CD4-positive, alpha-beta T cell treated with Interleukin-12 subunit alpha and Interleukin-12 subunit beta, for 1 hour (primary cell): ENCODE measurements around the gene RAB6B.

ENCODE experiments used
- DNase-seq: peaks from one replicate; pipeline ENCODE4 v3.0.0-alpha.2; 2020

Gene RAB6B

DNA sequence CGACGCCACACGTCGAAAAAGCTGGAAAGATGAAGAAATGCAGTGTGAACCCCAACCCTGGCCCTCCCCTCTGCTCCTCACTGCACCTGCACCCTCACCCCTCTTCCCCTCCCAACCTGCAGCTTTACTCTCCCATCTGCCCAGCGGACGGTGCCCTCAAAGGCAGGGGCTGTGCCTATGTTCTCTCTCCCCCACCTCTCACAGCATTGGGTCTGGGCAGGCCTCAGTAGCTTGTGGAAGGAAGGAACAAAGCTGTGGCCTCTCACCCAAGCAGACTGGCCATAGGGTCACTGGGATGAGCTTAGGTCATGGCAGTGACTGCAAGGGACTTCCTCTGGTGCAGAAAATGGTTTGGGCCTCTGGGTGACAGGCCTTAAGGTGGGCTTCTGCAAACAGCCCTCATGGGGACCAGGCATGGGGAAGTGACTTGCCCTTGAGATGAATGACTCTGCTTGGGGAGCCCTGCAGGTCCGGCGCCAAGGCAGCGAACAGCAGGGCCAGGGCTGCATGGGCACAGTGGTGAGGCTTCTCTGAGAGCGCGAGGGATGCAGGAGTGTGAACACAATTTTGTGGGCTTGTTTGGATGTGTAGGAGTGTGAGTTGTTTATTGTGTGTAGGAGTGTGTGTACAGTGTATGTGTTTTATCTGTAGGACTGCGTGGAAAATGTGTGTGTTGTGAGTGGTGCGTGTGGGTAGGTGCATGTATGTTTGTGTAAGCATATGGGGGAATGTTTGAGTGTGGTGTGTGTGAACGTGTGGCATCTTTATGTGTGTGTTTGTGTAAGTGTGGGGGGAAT is 60.9 kb downstream of the RAB6B start:
- no peak for DNase-seq

DNA sequence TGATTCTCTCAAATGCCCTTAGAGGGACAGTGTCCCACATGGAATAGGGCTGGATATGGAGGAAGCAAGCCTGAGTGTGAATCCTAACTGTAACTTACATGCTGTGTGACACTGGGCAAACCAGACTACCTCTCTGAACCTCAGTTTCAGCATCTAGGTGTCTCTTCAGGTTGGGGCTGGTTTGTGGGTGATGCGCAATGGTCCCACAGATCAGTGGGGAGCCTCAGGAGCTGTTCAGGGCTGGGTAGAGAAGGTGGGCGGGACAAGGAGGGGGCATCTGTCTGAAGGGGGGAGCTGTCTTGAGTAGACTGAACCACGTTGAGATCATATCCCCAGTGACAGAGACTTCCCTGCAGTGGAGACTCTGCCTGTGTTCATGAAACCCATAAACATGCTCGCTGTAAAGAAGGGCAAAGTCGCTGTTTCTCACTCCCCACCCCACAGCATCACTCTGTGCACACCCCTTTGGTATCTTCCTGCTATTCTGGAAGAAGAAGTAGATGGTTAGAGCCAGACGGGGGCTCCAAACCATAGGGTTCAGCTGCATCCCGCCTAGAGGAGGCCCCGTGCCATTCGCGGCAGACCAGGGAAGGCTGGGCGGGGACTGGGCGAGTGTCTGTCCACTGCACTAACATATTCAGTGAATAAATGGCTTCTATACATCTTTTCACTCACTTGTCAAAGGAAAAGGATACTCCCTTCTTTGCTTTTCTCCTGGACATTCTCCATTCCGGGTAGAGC is 61.6 kb downstream of the RAB6B start:
- DNase-seq = no peak

DNA sequence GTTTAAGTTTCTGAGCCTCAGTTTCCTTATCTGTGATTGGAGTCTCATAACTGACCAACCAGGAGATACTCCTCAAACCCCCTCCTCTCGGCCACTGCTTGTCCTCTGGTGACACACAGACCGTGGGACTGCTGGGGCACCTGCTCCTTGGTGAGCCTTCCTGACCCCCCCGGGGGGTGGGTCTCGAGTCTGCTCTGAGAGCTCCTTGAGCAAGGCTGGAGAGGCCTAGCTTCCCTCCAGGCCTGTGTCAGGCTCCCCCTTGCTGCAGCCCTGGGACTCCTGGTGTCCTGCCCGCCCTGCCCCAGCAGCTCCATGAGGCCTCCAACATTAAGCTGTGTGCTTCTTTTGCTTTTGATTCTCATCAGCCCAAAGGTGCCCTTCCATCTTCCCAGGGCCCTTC is 62.4 kb downstream of the RAB6B start:
- DNase-seq = no peak

DNA sequence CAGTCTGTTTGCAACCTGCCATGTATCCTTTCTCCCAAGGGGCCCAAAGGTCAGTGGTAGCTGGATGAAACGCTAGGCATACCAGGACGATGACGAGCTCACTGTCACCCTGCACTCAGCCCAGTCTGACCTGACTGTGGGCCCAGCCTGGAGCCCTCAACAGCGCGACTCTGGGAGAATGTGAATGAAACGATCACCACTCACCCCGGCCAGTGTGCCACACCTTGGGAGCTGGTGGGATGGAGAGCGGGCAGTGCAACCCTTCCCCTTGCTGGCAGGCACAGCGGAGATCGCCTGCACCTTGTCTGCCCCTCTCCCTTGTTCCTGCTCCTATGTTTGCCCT is 62.9 kb downstream of the RAB6B start:
- DNase-seq = no peak

DNA sequence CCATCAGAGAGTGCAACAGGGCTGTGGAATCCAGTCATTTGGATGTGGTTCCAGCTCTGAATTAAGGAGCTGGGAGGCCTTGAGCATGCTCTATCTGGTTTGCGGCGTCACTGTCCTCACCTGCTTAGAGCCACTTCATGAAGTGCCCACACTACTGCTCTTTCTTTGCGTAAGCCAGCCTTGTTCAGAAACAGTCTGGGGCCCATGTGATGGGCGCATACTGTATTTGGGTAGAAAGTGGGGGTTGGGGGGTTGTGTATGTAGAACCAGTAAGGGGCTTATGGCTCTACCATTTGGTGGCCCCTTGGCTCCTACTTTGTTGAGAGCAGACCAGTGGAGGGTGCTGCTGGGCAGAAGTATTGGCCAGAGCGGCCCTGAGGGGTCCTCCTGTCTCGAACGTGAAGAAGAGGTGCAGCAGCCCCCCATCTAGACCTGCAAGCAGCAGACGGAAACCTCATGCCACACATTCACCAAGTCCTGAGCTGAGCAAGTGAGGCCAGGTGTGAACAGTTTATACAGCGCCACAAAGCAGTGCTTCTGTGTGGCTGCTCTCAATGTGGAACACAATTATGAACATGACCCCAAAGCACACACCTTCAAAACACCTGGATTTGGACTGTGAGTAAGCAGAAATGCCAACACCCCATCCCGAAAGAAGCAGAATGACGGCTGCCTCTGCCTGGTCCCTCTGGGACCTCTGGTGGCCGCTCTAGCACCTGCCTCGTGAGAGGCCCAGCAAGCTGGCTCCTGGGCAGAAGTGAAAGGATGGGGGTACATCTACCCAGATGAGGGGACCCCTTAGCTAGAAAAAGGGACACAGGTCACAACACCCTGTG is 63.5 kb downstream of the RAB6B start:
- DNase-seq = no peak

DNA sequence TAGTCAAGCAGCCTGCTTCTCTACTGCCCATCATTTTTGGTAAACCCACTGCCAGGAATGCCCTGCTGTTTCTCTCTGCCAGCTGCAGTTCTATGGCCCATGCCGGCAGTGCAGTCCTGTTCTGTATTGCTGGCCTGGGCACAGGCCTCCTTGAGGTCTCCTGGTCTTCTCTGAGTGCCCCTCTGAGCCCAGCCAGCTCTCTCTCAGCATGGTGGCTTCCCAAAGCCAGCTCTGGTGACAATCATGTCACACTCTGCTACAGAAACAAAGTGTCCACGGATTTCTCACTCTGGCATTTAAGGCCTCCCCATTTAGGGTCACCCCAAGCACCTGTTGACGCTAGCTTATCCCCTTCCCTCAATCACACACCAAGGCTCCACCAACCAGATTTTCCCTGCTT is 65.6 kb downstream of the RAB6B start:
- no peak for DNase-seq

DNA sequence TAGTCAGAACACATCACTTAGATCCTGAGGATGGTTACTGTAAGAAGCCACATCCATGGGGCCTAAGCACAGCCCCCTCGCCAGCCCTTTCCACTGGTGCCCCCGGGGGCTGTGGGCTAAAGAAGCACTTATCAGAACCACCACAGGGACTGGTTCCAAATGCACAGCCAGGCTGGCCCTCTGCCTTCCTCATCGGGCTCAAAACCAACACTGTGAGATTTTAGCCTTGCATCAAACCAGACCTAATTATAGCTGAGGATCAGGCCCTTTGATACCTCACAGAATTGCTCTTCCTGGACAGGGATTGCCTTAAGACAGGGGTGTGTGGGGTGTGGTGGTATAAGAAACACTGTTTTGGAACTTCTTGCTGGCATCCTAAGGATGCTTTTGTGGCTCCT is 66.4 kb downstream of the RAB6B start:
- no peak for DNase-seq

DNA sequence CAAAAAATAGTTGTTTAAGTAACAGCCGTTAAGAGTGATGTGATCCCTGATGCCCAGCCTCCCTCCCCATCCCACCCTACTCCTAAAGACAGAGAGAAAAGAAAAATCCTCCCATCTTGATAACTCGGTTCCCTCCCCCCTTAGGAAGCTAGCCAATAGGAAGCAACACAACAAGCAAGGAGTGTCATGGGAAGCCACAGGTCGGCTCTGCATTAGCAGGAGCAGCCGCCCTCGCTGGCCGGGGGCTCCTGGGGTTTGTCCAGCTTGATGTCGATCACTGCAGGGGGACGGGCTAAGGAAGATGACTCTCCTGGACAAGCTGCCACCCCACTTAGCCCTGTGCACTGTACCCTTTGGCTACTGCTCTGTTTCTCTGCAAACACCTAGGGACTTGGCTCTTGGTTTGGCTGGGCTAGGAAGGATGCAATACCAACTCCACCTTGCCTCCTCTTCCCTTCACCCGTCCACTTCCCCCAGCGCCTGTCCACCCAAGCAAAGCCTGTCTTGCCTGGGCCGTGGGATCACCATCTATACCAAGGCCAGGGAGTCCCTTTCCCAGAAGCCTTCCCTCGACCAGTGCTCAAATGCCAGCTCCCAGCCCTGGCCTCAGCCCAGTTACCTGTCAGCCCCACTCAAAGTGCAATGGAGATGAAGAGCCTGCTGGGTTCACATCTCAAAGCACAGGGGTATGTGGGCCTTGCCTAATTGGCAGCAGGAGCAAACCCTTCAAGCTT is 66.9 kb downstream of the RAB6B start:
- DNase-seq = no peak

DNA sequence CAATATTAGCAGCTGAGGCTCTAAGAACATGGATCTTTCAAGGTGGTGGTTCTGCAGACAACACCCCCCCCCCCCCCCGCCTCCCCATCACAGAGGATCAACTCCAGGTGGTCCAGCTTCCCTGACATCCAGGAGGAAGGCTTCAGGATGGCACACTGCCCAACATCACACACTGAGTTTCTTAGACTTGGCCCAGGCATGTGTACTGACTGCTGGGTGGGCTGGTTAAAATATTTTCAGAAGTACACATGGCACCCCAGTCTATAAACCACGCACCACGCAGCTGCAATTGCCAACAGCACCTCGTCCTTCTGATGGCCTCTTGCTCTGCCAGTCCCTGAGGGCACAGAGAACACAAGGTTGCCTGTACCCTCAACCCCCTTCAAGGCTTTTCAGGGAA is 68.0 kb downstream of the RAB6B start:
- no peak for DNase-seq

DNA sequence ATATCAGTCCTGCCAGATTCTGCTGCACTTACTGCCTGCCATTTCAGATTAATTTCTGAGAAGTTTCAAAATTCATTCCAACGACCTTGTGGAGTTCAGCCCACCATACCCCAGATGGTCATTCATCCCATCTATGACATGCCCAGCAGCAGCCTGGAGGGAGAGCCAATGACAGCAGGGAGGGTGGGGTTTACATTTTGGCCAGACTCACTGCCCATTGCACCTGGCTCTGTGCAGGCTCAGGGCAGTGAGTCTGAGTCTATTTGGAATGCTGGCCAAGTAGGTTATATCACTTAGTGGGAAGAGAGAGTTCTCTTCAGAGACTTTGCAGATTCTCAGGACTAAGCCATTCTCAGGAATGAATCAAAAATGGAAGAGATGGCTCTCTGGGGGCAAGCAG is 68.5 kb downstream of the RAB6B start:
- no peak for DNase-seq

DNA sequence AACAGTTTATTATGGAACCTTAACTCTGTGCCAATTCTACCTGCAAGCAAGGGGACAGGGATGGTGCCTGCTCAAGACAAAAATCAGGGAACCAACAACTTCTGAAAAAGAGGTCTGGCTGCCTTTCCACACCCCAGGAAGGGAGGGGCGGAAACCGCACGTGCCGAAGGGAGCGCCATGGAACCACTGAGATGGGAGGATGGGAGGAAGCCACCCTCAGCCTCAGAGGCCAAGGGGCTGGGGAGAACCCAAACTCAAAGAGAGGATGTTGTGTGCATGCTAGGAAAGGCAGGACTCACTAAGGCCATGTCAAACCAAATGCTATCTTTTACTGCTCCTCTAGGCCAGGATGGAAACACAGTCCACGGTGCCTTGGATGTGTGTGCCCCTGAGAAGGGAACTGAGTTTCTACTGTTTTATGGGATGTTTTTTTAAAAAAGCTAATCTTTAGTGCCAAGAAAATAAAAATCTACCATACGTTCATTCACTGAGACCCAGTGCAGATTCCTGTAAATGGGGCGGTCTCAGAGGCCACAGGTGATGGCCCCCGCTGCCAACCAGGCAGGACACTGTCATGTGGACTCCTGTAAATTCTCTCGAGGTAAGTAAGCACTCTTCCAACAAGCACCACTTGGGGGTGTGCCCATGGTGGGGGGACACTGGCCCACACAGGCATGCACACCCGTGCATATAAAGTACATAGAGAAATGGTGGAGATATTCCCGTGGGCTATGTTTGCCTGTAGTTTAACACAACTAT is 69.5 kb downstream of the RAB6B start:
- no peak for DNase-seq

DNA sequence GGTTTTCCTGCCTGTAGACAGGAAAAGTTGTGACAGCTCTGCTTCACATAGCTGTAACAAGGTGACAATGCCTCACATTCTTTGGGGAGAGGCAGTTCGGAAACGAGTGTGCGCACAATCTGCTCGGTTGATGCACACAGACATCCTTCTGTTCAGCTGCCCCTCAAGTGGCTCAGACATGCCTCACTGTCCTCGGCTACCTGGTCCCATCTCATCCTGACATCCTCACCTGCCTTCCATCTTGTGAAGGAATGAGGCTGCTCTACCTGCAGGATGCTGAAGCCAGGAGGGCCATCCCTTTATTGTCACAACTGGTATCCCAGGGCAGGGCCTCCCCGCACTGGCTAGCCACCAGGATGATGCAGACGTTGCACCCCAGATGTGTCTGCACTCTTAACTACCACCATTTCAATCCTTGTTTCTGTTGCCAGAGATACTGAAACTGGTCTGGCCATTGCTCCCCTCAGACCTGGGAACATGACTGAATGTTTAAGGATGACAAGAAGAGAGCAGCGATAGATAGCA is 70.7 kb downstream of the RAB6B start:
- no peak for DNase-seq

DNA sequence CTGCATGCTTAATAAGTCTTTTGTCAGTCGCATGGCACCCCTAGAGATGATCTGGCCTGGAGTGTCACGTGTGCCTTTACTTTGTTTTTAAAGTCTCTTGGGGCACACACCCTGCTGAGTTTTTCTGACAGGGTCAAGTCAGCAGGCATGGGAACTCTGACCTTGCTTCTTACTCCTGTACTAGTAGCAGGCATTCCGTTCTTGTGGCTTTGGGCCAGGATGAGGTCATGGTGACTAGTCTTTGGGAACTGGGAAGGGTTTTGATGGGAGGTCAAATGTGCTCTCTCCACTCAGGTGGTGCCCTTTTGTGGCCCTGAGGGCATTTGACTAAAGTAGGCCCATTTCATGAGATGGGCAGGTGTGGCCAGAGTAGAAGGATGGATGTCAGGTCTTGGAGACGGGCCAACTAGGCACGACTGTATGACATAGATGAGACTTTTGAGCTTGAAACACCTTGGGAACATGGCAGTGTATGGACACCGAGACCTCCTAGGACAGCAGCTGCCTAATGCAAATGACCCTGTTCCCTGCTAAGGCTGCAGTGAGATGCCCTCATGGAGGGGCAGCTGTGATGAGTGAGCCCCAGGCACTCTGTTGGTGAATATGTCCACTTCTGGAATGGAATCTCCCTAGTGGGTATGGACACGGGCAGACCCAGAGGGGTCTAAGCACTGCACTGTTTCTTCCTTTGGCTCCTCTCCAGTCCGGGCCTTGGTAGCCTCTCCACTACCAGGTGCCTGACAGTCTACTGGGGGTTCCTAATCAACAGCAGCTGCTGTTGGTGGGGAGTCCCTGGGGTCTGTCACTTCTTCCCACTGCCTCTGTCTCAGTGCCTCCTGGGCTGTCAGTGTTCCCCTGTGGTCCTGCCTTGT is 73.7 kb downstream of the RAB6B start:
- DNase-seq = no peak

DNA sequence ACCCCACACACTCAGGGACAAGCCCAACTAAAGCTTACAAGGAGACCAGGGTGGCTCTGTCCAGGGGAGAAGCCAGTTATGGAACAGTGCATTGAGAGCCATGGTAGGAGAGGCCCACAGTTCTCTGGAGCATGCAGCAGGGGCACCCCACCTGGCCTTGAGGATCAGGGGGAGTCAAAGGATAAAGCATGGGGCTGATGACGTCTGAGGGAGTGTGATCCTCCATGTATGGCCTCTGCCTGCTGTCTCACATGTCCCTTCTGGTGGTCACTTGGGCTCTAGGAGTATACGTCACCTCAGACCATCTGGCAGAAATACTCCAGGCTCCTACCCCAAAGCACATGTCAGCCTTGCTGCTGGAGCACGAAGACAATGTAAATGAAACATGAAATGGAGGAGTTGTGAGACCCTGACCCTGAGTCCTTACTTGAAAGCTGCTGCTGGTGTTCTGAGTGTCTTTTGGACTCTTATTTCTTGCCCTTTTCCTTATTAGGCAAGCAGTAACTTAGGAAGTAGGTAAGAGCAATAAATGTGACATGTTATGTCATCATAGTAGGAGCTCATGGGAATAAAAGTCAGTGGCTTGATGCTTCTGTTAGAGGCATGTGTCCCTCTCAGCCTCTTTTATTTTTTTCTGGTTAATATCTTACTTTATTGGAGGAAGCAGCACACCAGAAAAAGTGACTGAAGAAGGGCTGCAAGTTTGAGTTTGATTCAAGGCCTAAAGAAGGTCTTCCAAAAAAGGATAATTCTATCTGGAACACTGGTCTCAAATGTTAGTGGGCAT is 74.6 kb downstream of the RAB6B start:
- DNase-seq = no peak

DNA sequence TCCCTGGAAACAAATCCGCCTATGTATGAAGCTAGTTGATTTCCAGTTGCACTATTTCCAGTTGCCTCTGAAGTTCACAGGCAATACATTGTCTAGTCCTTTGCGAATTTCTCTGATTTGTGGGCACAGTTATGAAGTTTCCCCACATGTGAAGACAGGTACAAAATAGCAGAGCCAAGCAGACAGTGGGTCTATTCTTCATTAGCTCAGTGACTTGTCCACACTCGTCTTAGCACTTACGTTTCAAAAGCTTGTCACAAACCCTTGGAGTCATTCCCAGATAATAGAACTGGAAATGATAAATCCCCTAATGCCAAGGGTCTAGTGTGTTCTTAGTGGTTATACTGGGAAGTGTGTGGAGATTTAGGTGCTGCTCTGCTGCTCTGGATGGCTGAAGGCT is 75.6 kb downstream of the RAB6B start:
- DNase-seq = no peak

DNA sequence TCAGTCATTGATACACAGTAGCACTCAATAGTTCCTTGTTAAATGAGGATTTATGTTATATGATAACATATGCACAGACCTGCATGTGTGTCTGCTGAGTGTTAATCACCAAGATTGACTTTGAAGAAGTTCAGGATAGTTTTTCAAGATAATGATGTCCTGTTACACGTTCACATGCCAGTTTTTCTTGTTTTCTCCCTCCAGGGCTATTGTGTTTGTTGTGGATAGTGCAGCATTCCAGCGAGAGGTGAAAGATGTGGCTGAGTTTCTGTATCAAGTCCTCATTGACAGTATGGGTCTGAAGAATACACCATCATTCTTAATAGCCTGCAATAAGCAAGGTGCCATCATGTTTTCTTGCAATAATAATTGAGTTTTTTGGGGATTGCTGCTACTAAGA is 80.3 kb downstream of the RAB6B start:
- no peak for DNase-seq

DNA sequence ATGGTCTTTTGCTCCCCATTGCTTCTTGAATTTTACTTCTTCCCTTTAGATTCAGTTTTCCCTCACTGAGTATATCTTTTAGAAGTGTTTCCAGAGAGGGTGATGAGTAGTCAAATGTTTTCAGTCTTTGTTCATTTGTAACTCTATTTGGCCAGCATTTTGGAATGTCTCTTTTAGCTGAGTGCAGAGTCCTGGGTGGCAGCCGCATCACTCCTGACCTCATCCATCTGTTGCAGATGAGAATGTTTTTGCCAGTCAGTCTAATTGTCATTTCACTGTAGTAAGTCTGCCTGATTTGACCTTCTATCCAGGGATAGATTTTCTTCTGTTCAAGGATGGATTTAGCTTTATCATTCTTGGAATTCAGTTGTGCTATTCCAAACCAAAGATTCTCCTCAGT is 82.8 kb downstream of the RAB6B start:
- no peak for DNase-seq

DNA sequence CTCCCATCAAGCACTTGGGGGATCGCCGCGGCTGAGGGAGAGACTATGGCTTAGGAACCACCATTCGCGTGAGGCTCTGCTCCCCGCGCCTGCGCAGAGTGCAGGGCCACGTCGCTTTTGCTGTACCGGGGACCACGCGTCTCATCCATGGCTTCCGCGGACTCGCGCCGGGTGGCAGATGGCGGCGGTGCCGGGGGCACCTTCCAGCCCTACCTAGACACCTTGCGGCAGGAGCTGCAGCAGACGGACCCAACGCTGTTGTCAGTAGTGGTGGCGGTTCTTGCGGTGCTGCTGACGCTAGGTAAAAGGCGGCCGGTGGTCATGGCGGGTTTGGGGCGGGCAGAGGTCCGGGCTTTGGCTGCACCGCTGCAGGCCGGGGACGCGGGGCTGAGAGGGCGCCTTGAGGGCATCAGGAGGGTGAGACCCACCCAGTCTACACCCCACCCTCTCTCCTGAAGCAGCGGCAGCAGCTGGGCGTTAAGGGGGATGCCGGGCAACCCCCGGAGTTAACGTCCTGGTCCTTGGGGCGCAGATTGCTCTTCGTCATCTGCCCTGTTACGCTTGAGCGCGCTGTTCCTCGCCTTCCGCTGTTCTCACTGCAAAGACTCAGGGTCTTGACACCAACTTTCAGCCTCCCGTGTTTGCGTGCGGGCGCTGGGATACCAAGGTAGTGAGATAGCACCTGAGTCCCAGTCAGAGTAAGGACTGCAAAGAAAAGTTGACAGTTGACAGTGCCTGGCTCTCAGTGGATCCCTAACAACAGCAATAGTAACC is 89.8 kb downstream of the RAB6B start, which contains the start of gene SRPRB:
SRPRB (plus strand) TSS at position 114 of the 774 bp plus-strand sequence; CDS start at position 148, 34 bp downstream.
- peak; percentile 97 for DNase-seq

DNA sequence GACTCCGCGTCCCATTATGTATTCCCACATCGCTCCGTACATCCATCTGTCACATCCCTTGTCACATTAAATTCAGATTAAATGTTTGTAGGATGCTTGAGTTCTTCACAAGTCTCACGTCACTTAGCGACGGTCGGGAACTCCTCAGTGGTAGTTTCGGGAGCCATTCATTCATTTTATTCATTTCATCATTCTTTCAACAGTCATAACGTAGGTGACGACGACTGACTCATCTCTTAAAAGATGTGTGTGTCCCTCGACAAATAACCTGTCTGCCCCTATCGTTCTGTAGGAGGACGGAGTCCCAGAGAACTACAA is 90.3 kb downstream of the RAB6B start:
- DNase-seq = no peak
